A673 (cell line): ENCODE data around the gene SLF2. TPM values are rescaled to one million over a fixed set of nuclear protein-coding genes. Genes with fewer than 3 reads are reported as not detected.

ENCODE experiments used
- BruUV-seq: library from RNA; stranded (reverse); fragments of 400-500 nt; replicated peaks from 2 replicates; lab custom pipeline; 2021; lab: Mats Ljungman, UMichigan
- CTCF ChIA-PET: fragments of 300-600 bp; sonication (Branson Sonifier 250); formaldehyde crosslinking; loops from one replicate; lab custom pipeline; 2022; ENCODE audit warnings: antibody characterized with exemption; lab: Charles Lee
- POLR2A ChIA-PET: fragments of 300-600 bp; sonication (Branson Sonifier 250); formaldehyde crosslinking; loops from one replicate; lab custom pipeline; 2022; ENCODE audit warnings: antibody characterized with exemption; ENCODE audit not compliant: low non-redundant PET; lab: Charles Lee
- DNase-seq: peaks from one replicate; pipeline ENCODE4 v3.0.0-alpha.2; 2015; ENCODE audit warnings: low spot score
- H3K27ac ChIP-seq: fragments of 200-600 bp; sonication (generic); 2 replicates; pipeline ENCODE4 v1.5.1; 2016; ENCODE audit warnings: mixed run types, low read depth, mild to moderate bottlenecking, mixed read lengths, antibody characterized with exemption, low read length; ENCODE audit not compliant: poor library complexity, severe bottlenecking
- H3K27me3 ChIP-seq: fragments of 200-600 bp; sonication (generic); replicated peaks from 2 replicates; pipeline ENCODE4 v1.6.1; 2017; ENCODE audit warnings: mixed run types, low read depth, mild to moderate bottlenecking, mixed read lengths, antibody characterized with exemption, low read length; ENCODE audit not compliant: insufficient read depth, poor library complexity
- H3K36me3 ChIP-seq: fragments of 200-600 bp; sonication (generic); 2 replicates; pipeline ENCODE4 v1.6.1; 2016; ENCODE audit warnings: mixed run types, mild to moderate bottlenecking, mixed read lengths, antibody characterized with exemption, low read length; ENCODE audit not compliant: insufficient read depth, poor library complexity, severe bottlenecking
- H3K4me1 ChIP-seq: fragments of 200-600 bp; sonication (generic); 2 replicates; pipeline ENCODE4 v1.6.1; 2017; ENCODE audit warnings: mixed run types, mild to moderate bottlenecking, mixed read lengths, antibody characterized with exemption, low read length; ENCODE audit not compliant: insufficient read depth, poor library complexity, severe bottlenecking
- H3K4me3 ChIP-seq: fragments of 200-600 bp; sonication (generic); 2 replicates; pipeline ENCODE4 v1.5.1; 2016; ENCODE audit warnings: low read depth, mixed run types, mild to moderate bottlenecking, mixed read lengths, low read length; ENCODE audit not compliant: poor library complexity, severe bottlenecking
- H3K9me3 ChIP-seq: fragments of 200-600 bp; sonication (generic); 2 replicates; pipeline ENCODE4 v1.6.1; 2016; ENCODE audit warnings: mixed run types, low read depth, mild to moderate bottlenecking, mixed read lengths, antibody characterized with exemption, low read length; ENCODE audit not compliant: poor library complexity, severe bottlenecking
- EZH2 ChIP-seq: fragments of 200-600 bp; sonication (generic); IDR thresholded peaks from 2 replicates; pipeline ENCODE4 v1.6.1; 2017; ENCODE audit warnings: borderline replicate concordance, low read depth, mild to moderate bottlenecking, mixed read lengths, antibody characterized with exemption, low read length; ENCODE audit not compliant: poor library complexity, severe bottlenecking
- intact Hi-C: fragments of 100-400 bp; cut with micrococcal nuclease; formaldehyde crosslinking; loops from one replicate; pipeline ENCODE4 v1.10.0; 2022; ENCODE audit not compliant: unreplicated experiment
- total RNA-seq: library from RNA; stranded (reverse); gene quantifications from 2 replicates; pipeline ENCODE4 v1.2.3, GENCODE V29; 2021
- TF ChIP-seq, protein P1 (sequence below): fragments of 300-800, 200-600 bp; sonication (generic); conservative IDR thresholded peaks from 2 replicates; pipeline ENCODE4 v1.5.1; 2017; ENCODE audit warnings: low read depth, mild to moderate bottlenecking, antibody characterized with exemption, low read length, moderate library complexity, mixed read lengths

SLF2 gene
- total RNA-seq, 1 experiment from 2014 or later, result 39.4 TPM

DNA sequence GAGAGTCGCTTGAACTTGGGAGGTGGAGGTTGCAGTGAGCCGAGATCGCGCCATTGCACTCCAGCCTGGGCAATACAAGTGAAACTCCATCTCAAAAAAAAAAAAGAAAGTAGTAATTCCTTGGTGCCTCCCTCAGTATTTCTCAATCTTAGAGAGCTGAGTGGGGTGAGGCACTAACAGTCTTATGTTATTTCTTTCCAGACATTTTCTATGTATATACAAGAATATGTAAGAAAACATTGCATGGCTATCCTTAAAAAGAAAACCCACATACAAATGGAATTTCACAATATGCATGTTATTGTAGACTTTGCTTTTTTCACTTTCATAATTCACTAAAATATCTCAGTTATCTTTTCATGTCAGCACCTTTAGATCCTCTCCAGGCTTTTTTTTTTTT is 13.6 kb upstream of the SLF2 start:
- intact Hi-C loops, result no loop called here
- TF ChIP-seq, protein P1, sequence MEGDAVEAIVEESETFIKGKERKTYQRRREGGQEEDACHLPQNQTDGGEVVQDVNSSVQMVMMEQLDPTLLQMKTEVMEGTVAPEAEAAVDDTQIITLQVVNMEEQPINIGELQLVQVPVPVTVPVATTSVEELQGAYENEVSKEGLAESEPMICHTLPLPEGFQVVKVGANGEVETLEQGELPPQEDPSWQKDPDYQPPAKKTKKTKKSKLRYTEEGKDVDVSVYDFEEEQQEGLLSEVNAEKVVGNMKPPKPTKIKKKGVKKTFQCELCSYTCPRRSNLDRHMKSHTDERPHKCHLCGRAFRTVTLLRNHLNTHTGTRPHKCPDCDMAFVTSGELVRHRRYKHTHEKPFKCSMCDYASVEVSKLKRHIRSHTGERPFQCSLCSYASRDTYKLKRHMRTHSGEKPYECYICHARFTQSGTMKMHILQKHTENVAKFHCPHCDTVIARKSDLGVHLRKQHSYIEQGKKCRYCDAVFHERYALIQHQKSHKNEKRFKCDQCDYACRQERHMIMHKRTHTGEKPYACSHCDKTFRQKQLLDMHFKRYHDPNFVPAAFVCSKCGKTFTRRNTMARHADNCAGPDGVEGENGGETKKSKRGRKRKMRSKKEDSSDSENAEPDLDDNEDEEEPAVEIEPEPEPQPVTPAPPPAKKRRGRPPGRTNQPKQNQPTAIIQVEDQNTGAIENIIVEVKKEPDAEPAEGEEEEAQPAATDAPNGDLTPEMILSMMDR, result no peak
- TF ChIP-seq EZH2, result no peak
- ChIA-PET POLR2A (no interaction called here), CTCF (no interaction called here)
- Histone ChIP-seq H3K27me3 (no peaks in the 10 kb centered on the region), H3K9me3 (no peaks in the 10 kb centered on the region), H3K36me3 (no peaks in the 10 kb centered on the region), H3K4me1 (no peaks in the 10 kb centered on the region), H3K27ac (no peak overlapping the region), H3K4me3 (no peak overlapping the region)
- DNase-seq, result no peak
- BruUV-seq, result no TSS peak

DNA sequence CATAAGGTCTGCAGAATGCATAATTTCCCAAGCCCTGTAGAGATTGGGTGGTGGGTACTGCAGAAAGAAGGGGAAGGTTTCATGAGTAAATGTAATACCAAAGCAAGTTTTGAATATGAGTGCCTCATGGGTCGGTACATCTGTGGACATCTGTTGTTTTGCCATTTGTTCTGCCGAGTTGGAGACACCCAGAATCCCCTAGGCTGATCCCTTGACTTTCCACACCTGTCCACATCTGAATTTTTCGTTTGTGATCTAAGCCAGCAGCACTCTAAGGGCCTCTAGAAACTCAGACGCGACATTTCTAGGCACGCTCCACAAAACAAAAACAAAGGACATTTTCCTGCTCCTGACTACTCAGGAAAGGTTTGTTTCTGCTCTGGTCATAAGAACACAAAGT is 11.7 kb upstream of the SLF2 start:
- no peak for TF ChIP-seq EZH2
- TF ChIP-seq, protein P1, result no peak
- no peak for DNase-seq
- POLR2A ChIA-PET, result no interaction called here

DNA sequence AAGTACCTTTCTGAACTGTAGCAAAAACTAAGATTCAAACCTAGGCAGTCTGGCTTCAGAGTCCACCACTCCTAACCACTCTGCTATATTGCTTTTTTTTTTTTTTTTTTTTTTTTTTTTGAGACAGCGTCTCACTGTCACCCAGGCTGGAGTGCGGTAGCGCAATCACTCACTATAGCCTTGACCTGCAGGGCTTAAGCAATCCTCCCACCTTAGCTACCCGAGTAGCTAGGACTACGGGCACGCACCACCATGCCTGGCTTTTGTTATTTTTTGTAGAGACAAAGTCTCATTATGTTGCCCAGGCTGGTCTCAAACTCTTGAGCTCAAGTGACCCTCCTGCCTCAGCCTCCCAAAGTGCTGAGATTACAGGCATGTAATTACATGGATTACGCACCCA is 10.1 kb upstream of the SLF2 start:
- Histone ChIP-seq H3K4me3 (no peak overlapping the region), H3K27ac (no peak overlapping the region), H3K27me3 (no peaks in the 10 kb centered on the region), H3K36me3 (no peaks in the 10 kb centered on the region), H3K9me3 (no peaks in the 10 kb centered on the region), H3K4me1 (no peaks in the 10 kb centered on the region)
- DNase-seq, result no peak
- no TSS peak for BruUV-seq
- intact Hi-C loops, result no loop called here
- no peak for TF ChIP-seq EZH2
- TF ChIP-seq, protein P1, result no peak
- CTCF ChIA-PET, result no interaction called here
- POLR2A ChIA-PET, result no interaction called here

More for the DNA sequence above, 11.7 kb upstream of the SLF2 start:
- Histone ChIP-seq H3K36me3 (no peaks in the 10 kb centered on the region), H3K4me1 (no peaks in the 10 kb centered on the region), H3K4me3 (no peak overlapping the region), H3K9me3 (no peaks in the 10 kb centered on the region), H3K27ac (no peak overlapping the region), H3K27me3 (no peaks in the 10 kb centered on the region)
- CTCF ChIA-PET, result no interaction called here
- BruUV-seq, result no TSS peak
- intact Hi-C loops, result no loop called here
